Activated CD8-positive, alpha-beta memory T cell treated with anti-CD3 and anti-CD28 coated beads for 4 hours (primary cell): ENCODE measurements around the gene CLMP.
"Not testable (repeated sequence)": the region's sequence is repeated elsewhere in the genome, so short reads cannot be mapped to it uniquely, and the experiment has no call there.

Experiments used
- DNase-seq, 2 donors: peaks; one replicate each; pipeline ENCODE4 v3.0.0-alpha.2; 2020; ENCODE audit warnings: low read depth in 2 of 2

The CLMP gene

DNA sequence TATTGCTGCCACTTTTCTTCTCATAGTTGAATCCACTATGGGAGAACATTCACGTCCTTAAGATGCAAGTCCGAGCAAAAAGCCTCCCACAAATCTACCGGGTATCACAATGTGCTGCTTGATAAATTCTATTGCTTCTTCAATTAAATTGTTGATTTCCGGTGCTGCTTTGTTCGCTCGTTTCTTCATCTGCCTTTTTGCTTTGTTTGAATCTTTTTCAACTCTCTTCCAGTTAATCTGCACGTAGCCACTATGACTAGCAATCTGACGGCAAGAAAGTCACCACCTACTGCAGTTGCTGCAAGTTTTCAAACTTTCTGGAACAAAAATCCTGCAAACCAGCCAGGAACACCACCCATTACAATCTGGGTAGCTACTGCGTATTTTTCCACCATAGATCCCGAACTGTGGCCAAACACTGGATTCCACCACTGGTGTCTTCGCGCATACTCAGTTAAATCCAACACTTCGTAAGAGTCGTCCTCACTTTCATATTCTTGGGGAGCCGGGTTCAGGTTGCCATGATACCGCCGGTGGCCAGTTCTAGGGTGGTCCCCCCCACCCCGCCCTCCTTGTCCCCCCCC lies 59.1 kb downstream of the CLMP start:
- DNase-seq: no peak

DNA sequence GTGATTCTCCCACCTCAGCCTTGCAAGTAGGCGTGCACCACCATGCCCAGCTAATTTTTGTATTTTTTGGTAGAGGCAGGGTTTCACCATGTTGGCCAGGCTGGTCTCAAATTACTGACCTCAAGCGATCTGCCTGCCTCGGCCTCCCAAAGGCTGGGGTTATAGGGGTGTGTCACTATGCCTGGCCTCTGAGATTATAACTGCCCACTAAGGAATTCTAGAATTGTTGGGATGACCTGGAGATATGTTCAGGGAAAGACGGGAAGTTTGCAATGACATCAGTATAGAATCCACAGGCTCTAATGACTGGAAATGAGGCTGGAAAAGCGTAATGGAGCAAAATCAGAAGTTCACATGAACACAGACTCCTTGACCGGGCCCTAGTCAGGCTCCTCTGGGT lies 62.2 kb downstream of the CLMP start:
- no peak for DNase-seq

DNA sequence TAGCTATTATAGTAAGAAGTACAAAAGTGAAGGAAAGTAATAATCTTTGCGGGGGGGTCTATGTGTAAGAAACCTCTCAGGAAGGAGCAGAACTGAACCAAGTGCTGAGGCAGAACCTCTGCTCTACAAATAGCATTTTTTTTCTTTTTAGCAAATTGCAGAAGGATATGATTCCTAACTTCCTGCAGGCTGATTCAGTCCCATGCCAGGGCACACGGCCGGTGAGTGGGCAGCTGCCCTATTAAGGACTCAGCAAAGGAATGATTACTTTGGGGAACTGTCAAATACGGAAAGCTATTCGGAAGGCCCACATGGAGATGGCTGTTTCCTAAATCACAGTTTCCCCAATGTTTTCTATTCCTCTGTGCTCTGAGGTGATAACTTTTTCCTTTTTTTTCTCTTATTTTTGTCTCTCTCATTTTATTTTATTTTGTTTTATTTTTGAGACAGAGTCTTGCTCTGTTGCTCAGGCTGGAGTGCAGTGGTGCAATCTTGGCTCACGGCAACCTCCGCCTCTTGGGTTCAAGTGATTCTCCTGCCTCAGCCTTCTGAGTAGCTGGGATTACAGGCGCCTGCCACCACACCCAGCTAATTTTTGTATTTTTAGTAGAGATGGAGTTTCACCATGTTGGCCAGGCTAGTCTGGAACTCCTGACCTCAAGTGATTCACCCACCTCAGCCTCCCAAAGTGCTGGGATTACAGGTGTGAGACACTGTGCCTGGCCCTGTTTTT lies 62.8 kb downstream of the CLMP start:
- not testable (repeated sequence) for DNase-seq

DNA sequence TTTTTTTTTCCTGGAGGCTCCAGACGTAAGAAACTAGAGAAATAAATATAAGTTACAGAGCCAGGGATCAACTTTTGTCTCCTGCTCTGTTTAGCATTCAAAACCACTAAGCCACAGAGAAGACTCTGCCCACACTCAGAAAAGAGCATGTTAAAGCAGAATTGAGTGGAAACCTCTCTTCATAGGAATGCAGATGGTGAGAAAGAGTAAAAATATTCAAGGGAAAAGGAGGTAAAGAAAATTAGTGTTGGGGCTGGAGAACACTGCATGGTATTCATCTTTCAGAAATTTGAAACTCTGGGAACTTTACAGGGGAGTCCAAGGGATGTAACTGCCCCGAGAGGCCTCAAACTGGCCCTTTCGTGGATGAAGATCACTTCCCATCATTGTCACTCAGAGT lies 65.1 kb downstream of the CLMP start:
- DNase-seq: no peak

DNA sequence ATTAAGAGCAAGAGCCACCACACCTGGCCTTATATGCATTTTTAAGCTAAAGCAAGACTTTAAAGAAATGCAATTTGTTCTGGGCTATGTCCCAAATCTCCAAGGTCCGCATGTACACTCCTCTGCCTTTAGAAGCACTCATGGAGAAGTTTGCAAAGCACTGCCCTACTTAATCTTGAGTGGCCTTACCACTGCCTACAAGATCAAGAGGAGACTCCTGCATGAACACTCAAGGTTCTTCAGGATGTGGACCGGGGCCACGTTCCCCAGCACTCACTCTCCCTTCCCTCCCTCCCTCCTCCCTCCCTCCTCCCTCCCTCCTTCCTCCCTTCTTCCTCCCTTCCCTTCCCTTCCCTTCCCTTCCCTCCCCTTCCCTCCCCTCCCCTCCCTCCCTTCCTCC lies 69.9 kb downstream of the CLMP start:
- DNase-seq: no peak

DNA sequence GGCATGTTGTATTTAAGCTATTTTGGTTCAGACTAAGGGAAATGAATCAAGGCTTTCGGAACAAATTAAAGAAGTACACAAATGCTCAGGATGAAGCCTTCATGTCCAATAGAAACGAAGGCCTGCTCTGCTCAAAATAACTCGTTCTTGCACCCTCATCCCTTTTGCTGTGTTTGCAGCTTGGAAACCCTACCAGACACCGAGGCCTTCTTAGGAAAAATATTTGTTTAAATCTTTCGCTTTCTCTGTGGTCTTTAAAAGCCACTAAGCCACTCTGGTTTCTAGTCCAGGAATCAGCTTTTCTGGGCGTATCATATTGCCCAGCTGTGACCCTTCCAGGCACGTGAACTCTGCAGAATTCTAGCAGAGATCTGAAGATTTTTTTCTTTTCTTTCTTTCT lies 72.2 kb downstream of the CLMP start:
- no peak for DNase-seq

DNA sequence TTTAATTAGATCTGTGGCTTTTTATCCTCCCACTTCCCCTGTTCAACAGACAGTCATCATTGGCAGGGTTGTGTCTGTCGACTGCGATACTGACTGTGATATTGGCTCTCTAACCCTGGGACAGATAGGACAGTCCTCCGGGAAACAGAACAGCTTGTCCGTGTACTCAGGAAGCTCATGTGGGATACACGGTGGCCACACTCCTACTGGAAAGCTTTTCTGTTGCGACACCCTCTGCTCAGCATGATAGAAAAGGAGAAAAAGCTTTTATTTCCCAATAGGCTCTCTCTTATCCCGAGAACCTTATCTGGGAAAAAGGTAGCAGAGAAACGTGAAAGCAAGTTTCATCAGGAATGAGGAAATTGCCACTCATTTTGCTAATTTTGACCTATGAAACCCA lies 72.7 kb downstream of the CLMP start:
- DNase-seq: no peak

DNA sequence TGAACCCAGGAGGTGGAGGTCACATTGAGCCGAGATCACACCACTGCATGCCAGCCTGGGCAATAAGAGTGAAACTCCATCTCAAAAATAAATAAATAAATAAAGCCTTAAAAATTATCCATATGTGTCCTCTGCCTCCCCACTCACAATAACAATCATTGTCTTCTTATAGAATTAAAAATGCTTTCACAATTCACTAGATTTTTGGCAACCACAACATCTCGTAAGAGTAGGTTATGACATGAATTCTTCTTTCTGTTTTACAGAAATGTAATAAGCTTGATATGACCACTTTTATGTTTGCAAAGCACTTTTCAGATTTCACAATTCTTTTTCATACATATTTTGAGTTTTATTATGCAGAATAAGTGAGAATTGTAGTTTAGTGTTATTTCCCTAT lies 78.6 kb downstream of the CLMP start:
- DNase-seq: no peak

DNA sequence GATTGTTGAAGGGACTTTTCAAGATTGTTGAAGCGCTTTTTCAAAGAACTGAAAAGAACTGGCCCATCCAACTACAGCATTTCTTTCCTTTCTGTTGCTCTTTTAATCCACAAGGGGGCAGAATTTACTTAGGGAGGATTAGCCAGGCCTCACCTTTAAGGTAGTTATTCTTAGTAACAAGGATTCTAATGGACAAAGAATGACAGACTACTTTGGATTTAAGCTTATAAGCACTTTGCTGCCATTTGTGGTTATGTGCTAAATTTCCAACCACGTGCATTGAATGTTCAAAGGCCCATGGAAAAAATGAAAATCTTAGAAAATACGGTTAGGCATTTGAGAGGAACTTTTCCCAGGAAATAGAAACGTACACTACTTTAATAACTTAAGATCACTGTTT lies 83.6 kb downstream of the CLMP start:
- no peak for DNase-seq

DNA sequence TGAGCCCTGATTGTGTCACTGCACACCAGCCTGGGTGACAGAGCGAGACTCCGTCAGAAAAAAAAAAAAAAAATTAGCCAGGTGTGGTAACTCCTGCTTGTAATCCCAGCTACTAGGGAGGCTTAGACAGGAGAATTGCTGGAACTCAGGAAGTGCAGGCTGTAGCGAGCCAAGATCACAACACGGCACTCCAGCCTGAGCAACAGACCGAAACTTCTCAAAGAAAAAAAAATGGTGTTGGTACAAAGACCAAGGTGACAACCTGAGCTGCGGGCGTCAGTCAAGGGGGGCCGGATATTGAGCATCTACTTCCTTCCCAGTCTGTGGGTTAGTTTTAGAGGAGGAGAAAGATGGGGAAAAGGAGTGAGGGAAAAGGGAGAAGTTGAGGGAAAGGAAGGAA lies 84.7 kb downstream of the CLMP start:
- no peak for DNase-seq

DNA sequence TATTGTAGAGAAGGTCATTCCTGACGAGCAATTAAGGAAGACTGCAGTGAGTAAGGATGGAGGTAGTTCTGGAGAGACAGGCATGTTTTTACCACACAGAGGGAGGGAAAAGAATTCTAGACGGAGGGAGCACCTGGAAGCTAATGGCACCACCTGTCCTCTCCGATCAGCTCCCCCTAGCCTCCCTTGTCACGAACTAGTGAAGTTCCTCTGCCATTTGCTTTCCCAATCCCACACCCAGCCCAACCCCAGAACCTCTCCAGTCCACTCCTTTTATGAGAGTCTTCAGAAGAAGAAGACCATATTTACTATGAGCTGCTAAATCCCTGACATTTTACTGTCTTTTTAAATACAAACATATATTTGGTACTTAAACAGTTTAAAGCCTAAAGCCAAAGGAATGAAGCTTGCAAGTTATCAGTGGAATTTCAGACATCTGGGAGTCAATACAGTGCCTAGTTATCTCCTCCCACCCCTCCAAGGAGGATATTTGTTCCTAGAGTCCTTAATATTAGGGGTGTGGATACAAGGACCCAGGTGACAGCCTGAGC lies 87.0 kb downstream of the CLMP start:
- DNase-seq: no peak

DNA sequence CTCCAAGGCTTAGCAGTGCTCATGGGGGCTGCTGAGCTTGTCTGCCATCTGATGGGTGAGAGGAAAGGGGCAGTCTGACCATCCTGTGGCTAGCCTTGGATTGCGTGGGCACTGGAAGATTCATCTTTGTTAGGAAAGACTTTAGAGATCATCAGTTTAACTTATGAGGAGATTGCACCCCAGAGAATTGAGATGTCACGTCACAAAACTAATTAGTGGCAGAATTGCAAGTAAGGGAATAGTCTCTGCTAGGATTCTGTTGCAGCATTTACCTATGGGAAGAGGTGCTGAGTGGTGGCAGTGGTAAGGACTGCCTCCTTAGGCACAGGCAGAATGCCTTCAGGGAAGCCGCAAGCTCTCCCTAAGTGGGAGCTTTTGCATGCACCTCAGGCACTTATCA lies 90.4 kb downstream of the CLMP start:
- no peak for DNase-seq

DNA sequence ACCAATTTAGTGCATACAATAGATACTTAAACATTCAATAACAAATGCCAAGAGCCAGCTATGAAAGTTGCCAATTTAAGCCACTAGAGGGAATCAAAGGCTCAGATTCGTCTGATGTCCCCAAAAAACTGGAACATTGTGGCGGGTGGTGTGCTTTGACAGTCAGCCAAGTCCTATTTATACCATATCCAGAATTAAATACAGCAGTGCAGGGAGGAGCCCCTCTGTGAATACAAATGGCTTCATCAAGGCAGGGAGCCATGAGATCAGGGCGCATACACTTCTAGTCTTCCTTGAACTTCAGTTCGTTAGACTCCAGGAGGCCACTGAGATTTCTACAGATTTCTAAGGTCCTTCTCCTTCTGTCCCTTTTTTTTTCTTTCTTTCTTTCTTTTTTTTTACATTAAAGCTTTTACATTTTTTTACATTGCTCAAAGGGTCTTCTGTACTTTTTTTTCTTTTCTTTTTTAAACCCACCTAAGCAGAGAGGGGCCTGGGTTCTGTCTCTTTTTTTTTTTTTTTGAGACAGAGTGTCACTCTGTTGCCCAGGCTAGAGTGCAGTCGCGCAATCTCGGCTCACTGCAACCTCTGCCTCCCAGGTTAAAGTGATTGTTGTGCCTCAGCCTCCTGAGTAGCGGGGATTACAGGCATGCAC lies 91.6 kb downstream of the CLMP start:
- DNase-seq: no peak

DNA sequence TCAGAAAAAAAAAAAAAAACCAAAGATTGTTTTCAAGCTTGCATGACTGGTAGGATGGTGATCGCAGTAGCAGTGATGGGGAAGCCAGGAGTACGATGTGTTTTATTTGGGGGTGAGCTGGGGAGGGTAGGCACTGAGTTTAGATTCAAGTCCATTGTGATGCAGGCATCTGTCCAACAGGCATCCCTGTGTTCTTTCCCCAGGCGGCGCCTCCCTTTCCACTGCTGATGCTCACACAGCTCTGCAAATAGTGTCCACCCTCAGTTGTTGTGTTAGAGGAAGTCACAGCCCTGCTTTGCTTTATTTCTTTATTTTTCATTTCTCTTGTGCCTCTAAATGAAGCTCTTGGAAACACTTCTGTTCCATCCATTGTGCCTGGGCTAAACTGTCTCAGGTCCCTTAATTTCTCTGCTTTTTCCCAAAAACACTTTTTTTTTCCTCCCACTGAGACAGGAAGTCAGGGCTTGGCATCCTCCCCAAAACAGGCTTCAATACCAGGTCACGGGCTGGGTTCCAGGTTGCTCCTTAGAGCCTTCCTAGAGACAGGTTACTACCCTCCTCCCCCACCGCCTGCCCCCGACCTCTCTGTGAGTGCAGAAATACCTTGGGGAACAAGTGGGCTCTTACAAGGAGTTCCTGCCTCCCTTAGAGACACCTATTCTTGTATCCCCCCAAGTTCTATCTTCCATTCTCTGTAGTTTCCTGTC lies 94.5 kb downstream of the CLMP start:
- no peak for DNase-seq

DNA sequence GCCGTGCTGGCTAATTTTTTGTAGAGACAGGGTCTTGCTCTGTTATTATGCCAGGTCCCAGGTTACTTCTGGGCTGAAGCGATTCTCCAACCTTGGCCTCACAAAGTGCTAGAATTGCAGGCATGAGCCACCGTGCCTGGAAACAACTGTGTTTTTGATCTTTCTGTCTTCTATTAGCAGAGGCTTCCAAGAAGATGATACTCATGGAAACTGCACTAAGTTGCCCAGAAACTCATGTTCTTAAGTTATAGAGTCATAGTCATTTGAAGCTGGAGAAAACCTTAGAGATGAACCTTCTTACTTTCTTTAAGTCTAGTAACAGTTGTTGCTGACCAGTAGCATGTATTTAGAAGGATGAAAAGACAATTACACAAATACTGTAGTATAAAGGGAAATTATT lies 96.1 kb downstream of the CLMP start:
- no peak for DNase-seq

DNA sequence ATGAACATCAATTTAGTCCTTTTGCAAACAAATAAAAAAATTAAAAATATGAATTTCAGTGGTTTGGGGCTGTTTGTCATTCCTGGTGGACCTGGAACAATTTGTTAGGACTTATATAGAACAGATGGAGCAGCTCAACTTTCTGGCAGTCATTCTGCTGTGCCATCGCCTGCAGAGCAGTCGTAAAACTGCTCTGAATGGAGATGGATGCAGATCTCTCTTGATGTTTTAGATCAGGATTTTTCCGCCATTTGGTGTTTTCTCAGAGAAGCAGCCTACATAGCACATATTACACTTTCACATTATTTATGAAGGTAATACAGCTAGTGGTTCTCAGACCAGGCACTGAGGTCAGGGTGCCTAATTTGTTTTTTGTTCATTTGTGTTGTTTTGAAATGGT lies 101.3 kb downstream of the CLMP start:
- DNase-seq: no peak

DNA sequence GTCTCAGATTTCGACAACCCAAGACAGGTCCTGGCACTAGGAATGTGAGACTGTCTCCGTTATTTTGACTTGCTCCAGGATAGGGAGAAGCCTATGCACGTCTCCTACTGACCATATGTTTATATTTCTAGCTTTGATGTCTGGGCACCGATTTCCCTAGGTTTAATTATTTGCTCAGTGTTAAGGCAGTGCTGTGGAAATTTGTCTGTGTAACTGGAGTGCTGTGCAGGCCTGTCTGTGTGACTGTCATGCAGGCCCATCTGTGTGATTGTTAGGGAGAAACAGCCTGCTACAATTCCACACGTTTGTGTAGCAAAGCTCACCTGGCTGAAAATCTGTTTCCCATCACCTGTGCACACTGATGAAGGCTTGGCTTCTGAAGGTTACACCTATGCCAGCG lies 103.5 kb downstream of the CLMP start:
- DNase-seq: no peak

DNA sequence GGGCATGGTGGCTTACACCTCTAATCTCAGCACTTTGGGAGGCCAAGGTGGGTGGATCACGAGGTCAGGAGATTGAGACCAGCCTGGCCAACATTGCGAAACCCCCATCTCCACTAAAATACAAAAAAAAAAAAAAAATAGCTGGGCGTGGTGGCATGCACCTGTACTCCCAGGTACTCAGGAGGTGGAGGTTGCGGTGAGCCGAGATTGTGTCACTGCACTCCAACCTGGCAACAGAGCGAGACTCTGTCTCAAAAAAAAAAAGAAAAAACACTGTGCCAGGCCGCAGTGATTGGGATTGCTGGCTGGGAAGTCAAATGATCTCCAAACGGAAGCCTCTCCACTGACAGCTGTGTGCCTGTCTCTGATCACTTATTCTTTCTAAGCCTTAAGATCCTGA lies 104.9 kb downstream of the CLMP start:
- not testable (repeated sequence) for DNase-seq

DNA sequence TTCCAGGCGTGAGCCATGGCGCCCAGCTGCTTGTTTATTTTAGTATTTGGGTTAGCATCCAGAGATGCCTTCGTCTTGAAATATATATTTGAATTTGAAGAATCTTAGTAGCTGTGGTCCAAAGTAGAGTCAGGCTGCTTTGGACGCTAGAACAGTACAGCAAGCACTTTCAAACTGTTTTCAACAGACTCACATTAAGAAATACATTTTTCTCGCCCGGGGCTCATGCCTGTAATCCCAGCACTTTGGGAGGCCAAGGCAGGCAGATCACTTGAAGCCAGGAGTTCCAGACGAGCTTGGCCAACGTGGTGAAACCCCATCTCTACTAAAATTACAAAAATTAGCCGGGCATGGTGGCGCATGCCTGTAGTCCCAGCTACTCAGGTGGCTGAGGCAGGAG lies 106.2 kb downstream of the CLMP start:
- not testable (repeated sequence) for DNase-seq

DNA sequence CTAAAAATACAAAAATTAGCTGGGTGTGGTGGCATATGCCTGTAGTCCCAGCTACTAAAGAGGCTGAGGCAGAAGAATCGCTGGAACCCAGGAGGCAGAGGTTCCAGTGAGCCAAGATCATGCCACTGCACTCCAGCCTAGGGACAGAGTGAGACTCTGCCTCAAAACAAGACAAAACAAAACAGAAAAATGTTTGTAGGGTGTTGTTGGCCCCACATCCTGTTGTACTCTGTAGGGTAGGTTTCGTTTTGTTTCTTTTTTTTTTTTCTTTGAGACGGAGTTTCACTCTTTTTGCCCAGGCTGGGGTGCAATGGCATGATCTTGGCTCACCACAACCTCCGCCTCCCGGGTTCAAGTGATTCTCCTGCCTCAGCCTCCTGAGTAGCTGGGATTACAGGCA lies 107.4 kb downstream of the CLMP start:
- DNase-seq: not testable (repeated sequence)

DNA sequence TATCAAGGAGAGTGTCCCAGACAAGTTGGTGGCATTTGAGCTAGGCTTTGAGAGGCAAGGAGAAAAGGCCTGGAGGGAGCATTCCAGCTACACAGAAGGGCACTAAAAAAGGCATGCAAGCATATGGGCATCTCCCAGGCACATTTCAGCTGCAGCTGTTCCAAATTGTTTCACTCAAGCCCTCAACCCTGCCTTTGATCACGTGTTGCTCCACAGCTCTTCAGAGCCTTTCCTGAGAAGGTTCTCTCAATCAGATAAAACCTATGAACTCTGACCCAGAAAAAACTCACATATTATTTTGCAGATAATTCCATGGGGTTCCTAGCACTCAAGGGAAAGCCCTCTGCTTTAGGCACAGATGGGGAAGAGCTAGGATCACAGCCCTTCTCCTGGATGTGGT lies 108.7 kb downstream of the CLMP start:
- no peak for DNase-seq

DNA sequence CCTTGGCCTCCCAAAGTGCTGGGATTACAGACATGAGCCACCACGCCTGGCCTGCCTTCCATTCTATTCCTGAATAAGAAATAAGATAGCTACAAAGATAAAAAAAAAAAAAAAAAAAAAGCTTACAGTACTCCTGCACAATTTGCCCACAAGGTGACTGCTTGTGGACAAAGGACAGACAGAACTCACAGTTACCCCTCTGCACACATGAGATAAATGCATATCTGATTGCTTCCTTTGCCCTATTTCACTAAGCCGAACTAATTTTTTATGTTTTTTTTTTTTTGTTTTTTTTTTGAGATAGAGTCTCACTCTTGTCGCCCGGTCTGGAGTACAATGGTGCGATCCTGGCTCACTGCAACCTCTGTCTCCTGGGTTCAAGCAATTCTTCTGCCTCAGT lies 109.6 kb downstream of the CLMP start:
- DNase-seq: no peak

DNA sequence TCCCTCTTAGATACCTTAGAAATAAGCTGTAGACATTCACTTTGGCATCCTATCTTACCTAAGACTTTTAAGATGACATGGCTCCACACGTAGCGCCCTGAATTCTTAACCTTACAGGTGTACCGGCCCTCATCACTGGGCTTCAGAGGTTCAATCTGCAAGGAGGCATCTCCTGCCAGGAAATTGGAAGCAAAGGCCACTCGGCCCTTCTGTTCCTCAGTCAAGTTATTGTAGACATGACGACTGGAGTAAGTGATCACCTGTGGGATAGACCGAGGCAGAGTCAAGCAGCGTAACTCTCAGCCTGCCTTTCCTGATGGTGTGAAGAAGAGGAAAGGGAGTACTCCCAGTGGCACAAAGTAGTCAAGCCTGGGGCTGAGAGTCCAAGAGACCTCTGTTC lies 110.6 kb downstream of the CLMP start:
- DNase-seq: no peak
